ENCODE data around the gene THUMPD3.

Gene THUMPD3

DNA sequence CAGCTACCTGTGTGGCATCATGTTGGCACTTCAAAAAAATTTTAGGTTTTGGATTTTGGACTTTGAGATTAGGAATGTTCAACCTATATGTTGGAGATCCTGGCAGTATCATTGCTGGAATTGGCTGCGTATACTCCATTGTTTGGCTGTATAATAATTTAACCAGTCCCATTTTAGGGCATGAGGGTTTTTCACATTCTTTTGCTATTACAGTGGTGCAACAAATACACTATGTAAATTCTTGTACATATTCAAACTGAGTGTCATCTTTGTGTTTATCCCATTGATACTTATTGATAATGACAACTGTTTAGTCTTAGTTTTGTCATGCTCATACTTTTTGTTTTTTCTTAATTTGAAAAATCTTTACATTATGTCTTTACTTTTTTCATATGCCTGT is 6.7 kb downstream of the THUMPD3 start:
- H3K36me3 ChIP-seq (ENCODE audit: control insufficient read depth in 1 of 2, insufficient read depth in 2 of 2, low read length in 2 of 2): peaks cover 51 to 69% of the 10 kb centered on the region in 2 donors

DNA sequence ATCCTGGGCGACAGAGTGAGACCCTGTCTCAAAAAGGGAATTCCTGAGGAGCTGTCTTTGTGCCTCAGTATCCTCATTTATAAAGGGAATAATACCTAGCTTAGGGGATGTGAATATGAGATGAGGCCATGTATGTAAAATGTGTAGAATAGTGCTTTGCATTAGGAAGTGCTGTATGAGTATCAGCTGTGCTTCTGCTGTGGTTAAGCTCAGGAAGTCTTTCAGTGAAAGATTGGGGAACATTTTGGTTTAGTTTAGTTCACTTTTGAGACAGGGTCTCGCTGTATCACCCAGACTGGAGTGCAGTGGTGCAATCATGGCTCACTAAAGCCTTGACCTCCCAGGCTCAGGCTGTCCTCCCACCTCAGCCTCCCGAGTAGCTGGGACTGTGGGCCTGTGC is 10.6 kb downstream of the THUMPD3 start:
- no peaks in the 10 kb centered on the region for H3K27me3 ChIP-seq (ENCODE audit: low read depth, low read length)
- H3K9me3 ChIP-seq (ENCODE audit: control insufficient read depth in 1 of 2, low read length in 2 of 2): no peaks in the 10 kb centered on the region
- H3K36me3 ChIP-seq (ENCODE audit: control insufficient read depth in 1 of 2, insufficient read depth in 2 of 2, low read length in 2 of 2): peaks cover 64 to 76% of the 10 kb centered on the region in 2 donors
- no peak overlapping the region for H3K4me3 ChIP-seq (ENCODE audit: low read depth in 1 of 2, low read length in 2 of 2)
- no peak overlapping the region for H3K27ac ChIP-seq (ENCODE audit: low read length)
- H3K4me1 ChIP-seq (ENCODE audit: control insufficient read depth in 1 of 2, insufficient read depth in 2 of 2, low read length in 2 of 2): no peaks in the 10 kb centered on the region

More for the DNA sequence above, 6.7 kb downstream of the THUMPD3 start:
- Histone ChIP-seq H3K4me1 (ENCODE audit: control insufficient read depth in 1 of 2, insufficient read depth in 2 of 2, low read length in 2 of 2) (peaks cover 0 to 6% of the 10 kb centered on the region in 2 donors), H3K27me3 (ENCODE audit: low read depth, low read length) (no peaks in the 10 kb centered on the region), H3K27ac (ENCODE audit: low read length) (no peak overlapping the region), H3K4me3 (ENCODE audit: low read depth in 1 of 2, low read length in 2 of 2) (no peak overlapping the region), H3K9me3 (ENCODE audit: control insufficient read depth in 1 of 2, low read length in 2 of 2) (no peaks in the 10 kb centered on the region)

DNA sequence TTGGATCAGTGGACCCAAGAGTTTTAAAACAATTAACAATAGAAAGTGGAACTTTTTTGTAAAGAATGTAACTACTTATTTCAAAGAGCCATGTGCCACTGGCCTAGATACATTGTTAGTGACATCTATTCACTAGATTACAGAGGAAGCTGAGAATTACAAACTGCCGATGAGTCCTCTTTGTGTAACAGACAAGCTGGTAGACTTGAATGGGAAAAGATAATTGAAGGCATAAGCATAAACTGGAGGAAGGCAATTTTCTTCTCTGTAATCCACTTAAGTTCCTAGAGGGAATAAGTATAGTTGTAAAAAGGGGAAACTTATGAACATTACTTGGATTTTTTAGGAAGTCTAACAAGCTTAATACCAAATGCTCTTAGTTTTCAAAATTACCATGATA is 15.1 kb downstream of the THUMPD3 start:
- H3K4me1 ChIP-seq (ENCODE audit: control insufficient read depth in 1 of 2, insufficient read depth in 2 of 2, low read length in 2 of 2): no peaks in the 10 kb centered on the region
- no peaks in the 10 kb centered on the region for H3K27me3 ChIP-seq (ENCODE audit: low read depth, low read length)
- no peaks in the 10 kb centered on the region for H3K9me3 ChIP-seq (ENCODE audit: control insufficient read depth in 1 of 2, low read length in 2 of 2)
- H3K27ac ChIP-seq (ENCODE audit: low read length): no peak overlapping the region
- peaks cover 68% of the 10 kb centered on the region in 2 donors for H3K36me3 ChIP-seq (ENCODE audit: control insufficient read depth in 1 of 2, insufficient read depth in 2 of 2, low read length in 2 of 2)
- H3K4me3 ChIP-seq (ENCODE audit: low read depth in 1 of 2, low read length in 2 of 2): no peak overlapping the region

DNA sequence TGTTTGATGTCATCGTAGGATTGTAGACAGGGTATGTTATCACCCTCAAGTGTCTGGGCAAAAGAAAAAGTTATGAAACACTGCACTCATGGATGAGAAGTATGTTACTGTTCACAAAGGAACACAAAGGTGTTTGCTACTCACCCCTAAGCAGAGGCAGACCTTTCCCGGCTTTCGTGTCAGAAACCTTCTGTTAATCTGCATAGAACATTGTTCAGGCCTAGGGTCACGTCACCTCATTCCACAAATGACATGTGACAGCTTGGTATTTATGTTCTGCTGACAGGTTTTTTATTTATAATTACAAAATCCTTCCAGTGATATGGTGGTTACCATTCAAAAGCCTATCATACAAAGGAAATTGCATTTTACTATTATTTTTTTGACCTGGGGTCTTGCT is 16.5 kb downstream of the THUMPD3 start:
- Histone ChIP-seq H3K4me3 (ENCODE audit: low read depth in 1 of 2, low read length in 2 of 2) (no peak overlapping the region), H3K4me1 (ENCODE audit: control insufficient read depth in 1 of 2, insufficient read depth in 2 of 2, low read length in 2 of 2) (no peaks in the 10 kb centered on the region), H3K36me3 (ENCODE audit: control insufficient read depth in 1 of 2, insufficient read depth in 2 of 2, low read length in 2 of 2) (peaks cover 65 to 68% of the 10 kb centered on the region in 2 donors), H3K27ac (ENCODE audit: low read length) (no peak overlapping the region), H3K9me3 (ENCODE audit: control insufficient read depth in 1 of 2, low read length in 2 of 2) (no peaks in the 10 kb centered on the region), H3K27me3 (ENCODE audit: low read depth, low read length) (no peaks in the 10 kb centered on the region)

DNA sequence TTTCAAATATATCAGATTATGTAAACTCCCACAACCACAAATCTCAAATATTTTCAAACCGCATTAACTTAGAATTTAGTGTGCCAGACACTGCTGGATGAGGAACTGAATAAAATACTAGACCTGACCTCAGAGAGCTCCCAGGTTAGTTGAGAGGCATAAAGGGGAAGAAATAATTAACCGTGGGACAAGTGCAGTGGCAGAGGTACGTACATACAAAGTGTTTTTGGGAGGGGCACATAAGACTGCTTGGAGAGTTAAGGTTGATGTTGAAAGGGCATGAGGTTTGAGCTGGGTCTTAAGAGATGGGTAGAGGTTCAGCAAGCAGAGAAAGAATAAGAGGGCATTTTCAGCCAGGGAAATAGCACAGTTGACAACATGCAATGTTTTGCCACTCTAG is 17.2 kb downstream of the THUMPD3 start:
- Histone ChIP-seq H3K27me3 (ENCODE audit: low read depth, low read length) (no peaks in the 10 kb centered on the region), H3K27ac (ENCODE audit: low read length) (no peak overlapping the region), H3K4me3 (ENCODE audit: low read depth in 1 of 2, low read length in 2 of 2) (no peak overlapping the region), H3K36me3 (ENCODE audit: control insufficient read depth in 1 of 2, insufficient read depth in 2 of 2, low read length in 2 of 2) (peaks cover 66 to 68% of the 10 kb centered on the region in 2 donors), H3K9me3 (ENCODE audit: control insufficient read depth in 1 of 2, low read length in 2 of 2) (no peaks in the 10 kb centered on the region), H3K4me1 (ENCODE audit: control insufficient read depth in 1 of 2, insufficient read depth in 2 of 2, low read length in 2 of 2) (no peaks in the 10 kb centered on the region)

DNA sequence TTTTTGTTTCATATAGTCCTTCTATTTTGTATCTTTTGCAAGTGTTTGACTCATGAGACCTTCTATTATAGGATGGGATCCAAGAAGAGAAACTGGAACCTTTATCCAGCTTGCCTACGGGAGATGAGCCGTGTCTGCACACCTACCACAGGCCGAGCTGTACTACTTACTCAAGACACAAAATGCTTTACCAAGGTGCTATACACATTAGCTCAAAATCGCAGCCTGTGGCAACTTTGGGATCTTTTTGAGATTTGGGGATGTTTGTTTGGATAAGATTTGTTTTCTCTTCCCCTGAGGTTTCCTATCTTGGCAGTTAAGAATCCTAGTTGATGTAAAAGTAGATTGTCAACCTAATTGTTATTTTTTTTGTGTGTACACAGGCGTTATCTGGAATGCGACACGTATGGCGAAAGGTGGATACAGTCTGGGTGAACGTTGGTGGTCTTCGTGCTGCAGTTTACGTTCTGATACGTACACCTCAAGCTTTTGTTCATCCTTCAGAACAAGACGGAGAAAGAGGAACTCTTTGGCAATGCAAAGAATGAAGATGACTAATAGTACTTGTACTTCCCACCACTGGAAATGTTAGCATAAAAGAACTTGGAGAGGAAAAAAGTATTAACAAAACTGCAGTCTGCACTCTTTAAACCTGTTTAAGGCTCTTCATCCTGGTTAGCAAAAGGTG is 21.4 kb downstream of the THUMPD3 start:
- peaks cover 68 to 70% of the 10 kb centered on the region in 2 donors for H3K36me3 ChIP-seq (ENCODE audit: control insufficient read depth in 1 of 2, insufficient read depth in 2 of 2, low read length in 2 of 2)

DNA sequence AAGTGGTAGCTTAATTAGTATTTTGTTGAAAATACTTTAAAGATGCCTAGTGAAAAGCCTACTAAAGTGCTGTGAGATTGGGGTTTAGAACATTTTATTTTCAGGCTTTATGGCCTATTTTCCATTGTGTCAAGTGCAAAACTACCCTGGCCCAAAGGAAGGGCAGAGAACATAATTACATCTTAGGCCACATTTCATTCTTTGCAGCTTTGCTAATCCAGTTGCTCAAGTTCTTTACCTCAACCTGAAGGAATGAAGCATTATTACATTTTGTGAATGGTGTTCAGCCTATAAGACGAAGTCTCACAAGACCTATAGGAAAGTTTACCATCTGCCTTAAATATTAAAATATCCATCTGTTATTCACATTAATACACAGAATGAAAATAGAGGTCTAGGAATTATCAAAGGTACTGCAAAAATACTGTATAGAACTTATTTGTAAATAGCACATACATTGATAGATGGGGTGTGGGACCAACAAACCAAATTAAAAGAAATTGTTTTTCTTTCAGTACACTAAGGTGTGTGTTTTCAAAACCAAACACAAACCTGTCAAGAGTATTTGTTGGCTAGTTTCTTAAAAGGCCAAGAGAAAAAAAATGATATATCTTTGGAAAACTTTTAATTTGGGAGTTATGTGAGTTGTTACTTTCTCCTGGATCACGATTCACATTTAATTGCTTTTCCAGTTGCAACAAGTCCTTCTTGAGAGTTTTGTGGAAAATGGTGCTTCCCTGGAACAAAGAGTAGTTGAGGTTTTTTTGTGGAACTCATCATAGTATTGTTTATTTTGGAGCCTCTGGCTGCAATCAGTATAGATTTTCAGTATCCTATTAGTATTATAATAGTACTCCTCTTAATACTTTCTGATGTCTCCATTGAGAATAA is 22.6 kb downstream of the THUMPD3 start:
- no peak overlapping the region for H3K4me3 ChIP-seq (ENCODE audit: low read depth in 1 of 2, low read length in 2 of 2)
- peak overlapping the region; percentile 13 for H3K27ac ChIP-seq (ENCODE audit: low read length)
- no peaks in the 10 kb centered on the region for H3K27me3 ChIP-seq (ENCODE audit: low read depth, low read length)

More for the DNA sequence above, 21.4 kb downstream of the THUMPD3 start:
- Histone ChIP-seq H3K9me3 (ENCODE audit: control insufficient read depth in 1 of 2, low read length in 2 of 2) (no peaks in the 10 kb centered on the region), H3K4me1 (ENCODE audit: control insufficient read depth in 1 of 2, insufficient read depth in 2 of 2, low read length in 2 of 2) (no peaks in the 10 kb centered on the region), H3K4me3 (ENCODE audit: low read depth in 1 of 2, low read length in 2 of 2) (no peak overlapping the region), H3K27me3 (ENCODE audit: low read depth, low read length) (no peaks in the 10 kb centered on the region), H3K27ac (ENCODE audit: low read length) (no peak overlapping the region)

DNA sequence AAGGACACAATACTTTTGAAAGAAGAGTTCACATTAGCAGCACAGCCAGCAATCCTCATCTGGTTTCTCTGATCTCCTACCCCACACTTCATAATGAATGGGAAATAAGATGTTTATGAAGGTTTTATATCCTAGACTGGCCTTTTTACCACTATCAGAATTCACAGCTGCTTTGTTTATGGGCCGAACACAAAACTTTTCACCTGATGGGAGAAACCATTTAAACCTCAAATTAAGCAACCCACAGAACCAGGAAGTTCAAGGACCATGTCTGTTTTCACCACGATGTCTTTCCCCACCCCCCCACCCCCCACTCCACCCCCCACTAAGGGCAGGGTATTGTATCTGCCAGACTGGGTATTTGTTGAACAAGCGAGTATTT is 23.2 kb downstream of the THUMPD3 start:
- Histone ChIP-seq H3K4me1 (ENCODE audit: control insufficient read depth in 1 of 2, insufficient read depth in 2 of 2, low read length in 2 of 2) (peaks cover 0 to 1% of the 10 kb centered on the region in 2 donors), H3K27ac (ENCODE audit: low read length) (no peak overlapping the region), H3K27me3 (ENCODE audit: low read depth, low read length) (no peaks in the 10 kb centered on the region), H3K9me3 (ENCODE audit: control insufficient read depth in 1 of 2, low read length in 2 of 2) (no peaks in the 10 kb centered on the region), H3K36me3 (ENCODE audit: control insufficient read depth in 1 of 2, insufficient read depth in 2 of 2, low read length in 2 of 2) (peaks cover 71 to 77% of the 10 kb centered on the region in 2 donors), H3K4me3 (ENCODE audit: low read depth in 1 of 2, low read length in 2 of 2) (no peak overlapping the region)

More for the DNA sequence above, 22.6 kb downstream of the THUMPD3 start:
- Histone ChIP-seq H3K4me1 (ENCODE audit: control insufficient read depth in 1 of 2, insufficient read depth in 2 of 2, low read length in 2 of 2) (no peaks in the 10 kb centered on the region), H3K9me3 (ENCODE audit: control insufficient read depth in 1 of 2, low read length in 2 of 2) (no peaks in the 10 kb centered on the region), H3K36me3 (ENCODE audit: control insufficient read depth in 1 of 2, insufficient read depth in 2 of 2, low read length in 2 of 2) (peaks cover 68 to 71% of the 10 kb centered on the region in 2 donors)

DNA sequence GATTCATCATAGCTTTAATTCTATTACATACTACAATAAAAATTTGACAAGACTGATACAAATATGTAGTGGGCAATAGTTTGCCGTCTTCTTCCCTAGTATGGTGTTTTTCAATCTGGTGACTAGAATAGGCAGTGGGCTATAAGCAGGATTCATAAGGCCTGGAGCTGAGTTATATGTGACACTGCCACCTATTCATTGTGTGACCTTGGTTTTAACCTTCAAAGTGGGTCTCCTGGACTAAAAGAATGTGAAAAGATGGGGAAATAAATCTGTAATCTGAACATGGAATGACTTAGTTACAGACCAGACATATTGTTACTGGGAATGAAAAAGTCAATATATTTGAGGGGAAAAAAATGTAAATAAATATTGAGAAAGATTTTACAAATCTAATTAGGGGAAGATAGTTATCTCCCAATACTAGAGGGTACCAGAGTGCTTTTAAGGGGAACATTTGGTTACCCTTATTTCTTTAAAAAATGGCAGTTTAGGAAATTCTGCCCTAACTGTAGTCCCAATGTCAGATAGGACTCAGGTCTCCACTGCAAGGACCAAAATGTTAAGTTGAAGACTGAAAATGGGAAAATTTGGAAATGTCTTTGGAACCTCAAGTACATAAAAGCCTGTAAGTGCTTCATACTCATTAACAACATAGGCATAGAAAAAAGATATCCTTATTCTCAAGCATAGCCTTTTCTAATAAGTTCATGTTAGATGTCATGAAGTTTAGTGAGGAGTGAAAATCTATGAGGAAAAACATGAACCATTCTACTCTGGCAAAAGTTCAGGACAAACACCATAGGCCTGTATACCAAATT is 23.9 kb downstream of the THUMPD3 start:
- Histone ChIP-seq H3K4me3 (ENCODE audit: low read depth in 1 of 2, low read length in 2 of 2) (no peak overlapping the region), H3K27me3 (ENCODE audit: low read depth, low read length) (no peaks in the 10 kb centered on the region), H3K36me3 (ENCODE audit: control insufficient read depth in 1 of 2, insufficient read depth in 2 of 2, low read length in 2 of 2) (peaks cover 74 to 83% of the 10 kb centered on the region in 2 donors), H3K27ac (ENCODE audit: low read length) (no peak overlapping the region), H3K4me1 (ENCODE audit: control insufficient read depth in 1 of 2, insufficient read depth in 2 of 2, low read length in 2 of 2) (peaks cover 0 to 8% of the 10 kb centered on the region in 2 donors), H3K9me3 (ENCODE audit: control insufficient read depth in 1 of 2, low read length in 2 of 2) (no peaks in the 10 kb centered on the region)

DNA sequence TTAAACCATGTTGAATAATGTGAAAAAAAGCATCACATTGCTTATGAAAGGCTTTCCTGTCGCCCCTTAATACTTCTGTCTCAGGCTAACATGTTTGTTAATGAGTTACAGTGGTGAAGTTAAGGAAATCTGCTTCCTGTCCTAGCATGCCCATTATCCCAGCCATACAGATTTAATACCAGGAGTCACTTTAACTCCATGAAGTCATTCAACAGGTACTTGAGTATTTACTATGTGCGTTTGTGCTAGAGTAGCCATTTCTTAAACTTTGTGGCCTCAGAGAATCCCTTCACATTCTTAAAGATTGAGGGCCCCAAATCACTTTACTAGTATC is 24.4 kb downstream of the THUMPD3 start:
- Histone ChIP-seq H3K4me1 (ENCODE audit: control insufficient read depth in 1 of 2, insufficient read depth in 2 of 2, low read length in 2 of 2) (peaks cover 0 to 13% of the 10 kb centered on the region in 2 donors), H3K4me3 (ENCODE audit: low read depth in 1 of 2, low read length in 2 of 2) (no peak overlapping the region), H3K27ac (ENCODE audit: low read length) (no peak overlapping the region), H3K36me3 (ENCODE audit: control insufficient read depth in 1 of 2, insufficient read depth in 2 of 2, low read length in 2 of 2) (peaks cover 74 to 82% of the 10 kb centered on the region in 2 donors), H3K27me3 (ENCODE audit: low read depth, low read length) (no peaks in the 10 kb centered on the region), H3K9me3 (ENCODE audit: control insufficient read depth in 1 of 2, low read length in 2 of 2) (no peaks in the 10 kb centered on the region)

DNA sequence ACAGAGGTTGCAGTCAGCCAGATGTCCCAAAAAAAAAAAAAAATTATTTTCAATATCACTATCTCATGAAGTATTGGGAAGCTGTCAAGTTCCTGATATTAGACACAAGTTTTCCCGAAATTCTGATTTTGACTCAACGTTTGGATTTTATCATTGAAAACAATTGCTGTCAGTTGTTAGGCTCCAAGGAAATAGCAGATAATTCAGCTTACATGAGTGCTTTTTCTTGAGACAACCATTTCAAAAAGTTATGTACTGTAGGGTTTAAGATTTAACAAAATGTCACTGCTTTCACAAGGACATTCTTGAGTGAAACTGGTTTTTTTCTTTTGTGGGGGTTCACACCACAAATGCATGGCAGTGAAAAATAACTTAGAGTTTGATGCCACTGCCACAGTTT is 25.3 kb downstream of the THUMPD3 start:
- Histone ChIP-seq H3K4me3 (ENCODE audit: low read depth in 1 of 2, low read length in 2 of 2) (no peak overlapping the region), H3K27me3 (ENCODE audit: low read depth, low read length) (no peaks in the 10 kb centered on the region), H3K36me3 (ENCODE audit: control insufficient read depth in 1 of 2, insufficient read depth in 2 of 2, low read length in 2 of 2) (peaks cover 69 to 79% of the 10 kb centered on the region in 2 donors), H3K9me3 (ENCODE audit: control insufficient read depth in 1 of 2, low read length in 2 of 2) (no peaks in the 10 kb centered on the region), H3K4me1 (ENCODE audit: control insufficient read depth in 1 of 2, insufficient read depth in 2 of 2, low read length in 2 of 2) (peaks cover 0 to 21% of the 10 kb centered on the region in 2 donors), H3K27ac (ENCODE audit: low read length) (no peak overlapping the region)
